ENCODE data around the gene CNTRL.
A peak's percentile ranks its signal among the peaks of the same experiment; 100 is the strongest.

CNTRL gene

GRCh38 chr9:121201738-121202533, 127.2 kb downstream of the CNTRL start, which contains the start of gene RAB14:
TSS of gene RAB14 (minus strand) at chr9:121201869. CDS start at chr9:121193412, 8,457 bp downstream.
- peak; percentile 98 for DNase-seq (ENCODE audit: low read depth)

- peak; percentile 43 for DNase-seq (ENCODE audit: low read depth)
These were observed 129.4 kb downstream of the CNTRL start for GRCh38 chr9:121204121-121204520.

GRCh38 chr9:121204611-121205010, 129.9 kb downstream of the CNTRL start:
- no peak for DNase-seq (ENCODE audit: low read depth)

GRCh38 chr9:121206516-121207370, 132.0 kb downstream of the CNTRL start:
- no peak for DNase-seq (ENCODE audit: low read depth)

GRCh38 chr9:121207371-121207940, 132.7 kb downstream of the CNTRL start:
- DNase-seq (ENCODE audit: low read depth), result no peak

- no peak for DNase-seq (ENCODE audit: low read depth)
These were observed 135.8 kb downstream of the CNTRL start for GRCh38 chr9:121210536-121210935.

- peak; percentile 90 for DNase-seq (ENCODE audit: low read depth)
These were observed 138.5 kb downstream of the CNTRL start for GRCh38 chr9:121213136-121213806.

- DNase-seq (ENCODE audit: low read depth), result no peak
These were observed 139.2 kb downstream of the CNTRL start for GRCh38 chr9:121214005-121214404.

- DNase-seq (ENCODE audit: low read depth), result no peak
These were observed 141.6 kb downstream of the CNTRL start for GRCh38 chr9:121216271-121216805.

GRCh38 chr9:121217609-121218292, 143.0 kb downstream of the CNTRL start:
- peak; percentile 86 for DNase-seq (ENCODE audit: low read depth)

GRCh38 chr9:121218357-121219027, 143.7 kb downstream of the CNTRL start:
- no peak for DNase-seq (ENCODE audit: low read depth)

GRCh38 chr9:121219530-121219929, 144.8 kb downstream of the CNTRL start:
- no peak for DNase-seq (ENCODE audit: low read depth)

GRCh38 chr9:121220996-121221663, 146.4 kb downstream of the CNTRL start:
- no peak for DNase-seq (ENCODE audit: low read depth)

- DNase-seq (ENCODE audit: low read depth), result no peak
These were observed 146.9 kb downstream of the CNTRL start for GRCh38 chr9:121221664-121222055.

- DNase-seq (ENCODE audit: low read depth), result peak; percentile 83
These were observed 147.9 kb downstream of the CNTRL start for GRCh38 chr9:121222524-121223171.

GRCh38 chr9:121225240-121225639, 150.5 kb downstream of the CNTRL start:
- no peak for DNase-seq (ENCODE audit: low read depth)

- peak; percentile 76 for DNase-seq (ENCODE audit: low read depth)
These were observed 151.4 kb downstream of the CNTRL start for GRCh38 chr9:121226175-121226574.

Data from ELR (cell line).